Measurements from ENCODE around the gene CADM1.

- TF ChIP-seq CTCF (conservative IDR thresholded peaks at IDR 0.05; ENCODE audit: low read depth in 2 of 2): no peak
- no peak for TF ChIP-seq NANOG (IDR thresholded peaks at IDR 0.05; ENCODE audit: borderline replicate concordance)
- TF ChIP-seq POLR2AphosphoS5 (IDR thresholded peaks at IDR 0.05; ENCODE audit: low read depth): no peak
- TF ChIP-seq, protein P1, sequence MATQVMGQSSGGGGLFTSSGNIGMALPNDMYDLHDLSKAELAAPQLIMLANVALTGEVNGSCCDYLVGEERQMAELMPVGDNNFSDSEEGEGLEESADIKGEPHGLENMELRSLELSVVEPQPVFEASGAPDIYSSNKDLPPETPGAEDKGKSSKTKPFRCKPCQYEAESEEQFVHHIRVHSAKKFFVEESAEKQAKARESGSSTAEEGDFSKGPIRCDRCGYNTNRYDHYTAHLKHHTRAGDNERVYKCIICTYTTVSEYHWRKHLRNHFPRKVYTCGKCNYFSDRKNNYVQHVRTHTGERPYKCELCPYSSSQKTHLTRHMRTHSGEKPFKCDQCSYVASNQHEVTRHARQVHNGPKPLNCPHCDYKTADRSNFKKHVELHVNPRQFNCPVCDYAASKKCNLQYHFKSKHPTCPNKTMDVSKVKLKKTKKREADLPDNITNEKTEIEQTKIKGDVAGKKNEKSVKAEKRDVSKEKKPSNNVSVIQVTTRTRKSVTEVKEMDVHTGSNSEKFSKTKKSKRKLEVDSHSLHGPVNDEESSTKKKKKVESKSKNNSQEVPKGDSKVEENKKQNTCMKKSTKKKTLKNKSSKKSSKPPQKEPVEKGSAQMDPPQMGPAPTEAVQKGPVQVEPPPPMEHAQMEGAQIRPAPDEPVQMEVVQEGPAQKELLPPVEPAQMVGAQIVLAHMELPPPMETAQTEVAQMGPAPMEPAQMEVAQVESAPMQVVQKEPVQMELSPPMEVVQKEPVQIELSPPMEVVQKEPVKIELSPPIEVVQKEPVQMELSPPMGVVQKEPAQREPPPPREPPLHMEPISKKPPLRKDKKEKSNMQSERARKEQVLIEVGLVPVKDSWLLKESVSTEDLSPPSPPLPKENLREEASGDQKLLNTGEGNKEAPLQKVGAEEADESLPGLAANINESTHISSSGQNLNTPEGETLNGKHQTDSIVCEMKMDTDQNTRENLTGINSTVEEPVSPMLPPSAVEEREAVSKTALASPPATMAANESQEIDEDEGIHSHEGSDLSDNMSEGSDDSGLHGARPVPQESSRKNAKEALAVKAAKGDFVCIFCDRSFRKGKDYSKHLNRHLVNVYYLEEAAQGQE (IDR thresholded peaks at IDR 0.05; ENCODE audit: unreplicated experiment): no peak
- no peak for TF ChIP-seq EZH2 (IDR thresholded peaks at IDR 0.05; ENCODE audit: low read depth, unreplicated experiment)
- no peak for TF ChIP-seq EZH2phosphoT487 (IDR thresholded peaks at IDR 0.05; ENCODE audit: unreplicated experiment)
These were observed 192.3 kb downstream of the CADM1 start for GRCh38 chr11:115311949-115312348.
